A549 treated with Hydrocortisone at 1 μM for 4 hours (cell line): Measurements from ENCODE around the gene HDGFL1. TPM values are rescaled to one million over a fixed set of nuclear protein-coding genes. Genes with fewer than 3 reads are reported as not detected.

Experiments
- total RNA-seq: library from RNA; stranded (reverse); fragments of 200-300 nt; extraction: Qiagen RNA extraction; gene quantifications from 5 replicates; pipeline ENCODE4 v1.2.3, GENCODE V29; 2022

The HDGFL1 gene
- total RNA-seq, result not detected in 5 replicates

DNA sequence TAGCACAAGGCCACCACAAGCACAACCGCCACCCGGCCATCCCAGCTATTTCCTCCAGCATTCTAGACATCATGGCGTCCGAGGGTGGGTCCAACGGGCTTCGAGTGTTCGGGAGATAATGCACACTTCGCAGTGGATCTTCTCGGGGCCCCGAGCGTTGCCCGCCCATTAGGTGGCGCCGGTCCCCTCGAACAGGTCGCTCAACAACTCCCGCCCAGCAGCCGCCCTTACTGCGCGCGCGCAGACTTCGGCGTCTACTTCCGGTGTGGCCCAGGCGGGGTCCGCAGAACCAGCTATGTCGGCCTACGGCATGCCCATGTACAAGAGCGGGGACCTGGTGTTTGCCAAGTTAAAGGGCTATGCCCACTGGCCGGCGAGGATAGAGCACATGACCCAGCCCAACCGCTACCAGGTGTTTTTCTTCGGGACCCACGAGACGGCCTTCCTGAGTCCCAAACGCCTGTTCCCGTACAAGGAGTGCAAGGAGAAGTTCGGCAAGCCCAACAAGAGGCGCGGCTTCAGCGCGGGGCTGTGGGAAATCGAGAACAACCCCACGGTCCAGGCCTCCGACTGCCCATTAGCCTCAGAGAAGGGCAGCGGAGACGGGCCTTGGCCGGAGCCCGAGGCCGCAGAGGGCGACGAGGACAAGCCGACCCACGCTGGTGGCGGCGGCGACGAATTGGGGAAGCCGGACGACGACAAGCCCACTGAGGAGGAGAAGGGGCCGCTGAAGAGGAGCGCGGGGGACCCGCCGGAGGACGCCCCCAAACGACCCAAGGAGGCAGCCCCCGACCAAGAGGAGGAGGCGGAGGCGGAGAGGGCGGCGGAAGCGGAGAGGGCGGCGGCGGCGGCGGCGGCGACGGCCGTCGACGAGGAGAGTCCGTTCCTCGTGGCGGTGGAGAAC lies at the start of gene HDGFL1:
Gene HDGFL1 (plus strand): TSS at position 286 of the 904 bp plus-strand sequence. CDS start 10 bp downstream, at position 296.

